Measurements from ENCODE around the gene TMCO6. TPM values are rescaled to one million over a fixed set of nuclear protein-coding genes. Genes with fewer than 3 reads are reported as not detected.

Gene TMCO6
- total RNA-seq, 2 experiments from 2014 or later = 26.9 to 36.8 TPM

DNA sequence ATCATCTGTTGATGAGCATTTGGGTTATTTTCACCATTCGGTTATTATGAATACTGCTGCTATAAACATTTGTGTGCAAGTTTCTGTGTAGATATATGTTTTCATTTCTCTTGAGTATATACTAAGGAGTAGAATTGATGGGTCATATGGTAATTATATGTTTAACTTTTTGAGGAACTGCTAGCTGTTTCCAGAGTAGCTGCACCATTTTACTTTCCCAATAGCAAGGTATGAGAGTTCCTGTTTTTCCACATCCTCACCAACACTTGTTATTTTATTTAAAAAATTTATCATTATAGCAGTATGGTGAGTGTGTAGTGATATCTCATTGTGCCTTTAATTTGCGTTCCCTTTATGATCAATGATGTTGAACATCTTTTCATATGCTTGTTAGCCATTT lies 35.5 kb upstream of the TMCO6 start:
- no peaks in the 10 kb centered on the region for H3K9me2 ChIP-seq (ENCODE audit: insufficient read depth, low read length)
- intact Hi-C loops (cut with micrococcal nuclease; ENCODE audit: unreplicated experiment) = no loop called here
- no peak overlapping the region for H2AFZ ChIP-seq (ENCODE audit: low read length)
- ChIA-PET CTCF (ENCODE audit: unreplicated experiment) (no interaction called here), POLR2A (interaction anchor here (1.5 kb wide), 1 partner anchor 38 kb away, joined by 3 read pairs; no protein-coding TSS in a partner anchor)
- BruUV-seq (replicated peaks) = no TSS peak
- no peak overlapping the region for H3K4me3 ChIP-seq (ENCODE audit: low read depth, low read length, poor library complexity, severe bottlenecking)
- H4K20me1 ChIP-seq (ENCODE audit: insufficient read depth, low read length) = no peaks in the 10 kb centered on the region
- no peak overlapping the region for H3K27ac ChIP-seq (ENCODE audit: low read depth, low read length, poor library complexity, severe bottlenecking)
- no peak for TF ChIP-seq EZH2phosphoT487 (IDR thresholded peaks at IDR 0.05; ENCODE audit: borderline replicate concordance, low read depth, low read length)
- TF ChIP-seq CTCF (conservative IDR thresholded peaks at IDR 0.05; ENCODE audit: low read length) = no peak
- H3K4me1 ChIP-seq (ENCODE audit: insufficient read depth, low read length, poor library complexity, severe bottlenecking) = no peaks in the 10 kb centered on the region
- H3K9me3 ChIP-seq (ENCODE audit: low read length) = no peaks in the 10 kb centered on the region
- no peak overlapping the region for H3K4me2 ChIP-seq (ENCODE audit: low read length)
- no peak for DNase-seq (ENCODE audit: low spot score)
- H3K79me2 ChIP-seq (ENCODE audit: insufficient read depth, low read depth, low read length) = no peaks in the 10 kb centered on the region
- H3K36me3 ChIP-seq (ENCODE audit: insufficient read depth, low read length) = no peaks in the 10 kb centered on the region

- POLR2A ChIA-PET = no interaction called here
Observed at GRCh38 chr5:140605879-140606278, 33.4 kb upstream of the TMCO6 start.

More at GRCh38 chr5:140605879-140606278, 33.4 kb upstream of the TMCO6 start:
- Histone ChIP-seq H3K4me3 (ENCODE audit: low read depth, low read length, poor library complexity, severe bottlenecking) (no peak overlapping the region), H3K9me2 (ENCODE audit: insufficient read depth, low read length) (no peaks in the 10 kb centered on the region), H3K4me1 (ENCODE audit: insufficient read depth, low read length, poor library complexity, severe bottlenecking) (no peaks in the 10 kb centered on the region), H3K79me2 (ENCODE audit: insufficient read depth, low read depth, low read length) (no peaks in the 10 kb centered on the region), H3K36me3 (ENCODE audit: insufficient read depth, low read length) (no peaks in the 10 kb centered on the region), H3K9me3 (ENCODE audit: low read length) (no peaks in the 10 kb centered on the region), H3K27ac (ENCODE audit: low read depth, low read length, poor library complexity, severe bottlenecking) (no peak overlapping the region), H3K4me2 (ENCODE audit: low read length) (no peak overlapping the region), H2AFZ (ENCODE audit: low read length) (no peak overlapping the region), H4K20me1 (ENCODE audit: insufficient read depth, low read length) (no peaks in the 10 kb centered on the region)
- intact Hi-C loops (cut with micrococcal nuclease; ENCODE audit: unreplicated experiment) = no loop called here
- CTCF ChIA-PET (ENCODE audit: unreplicated experiment) = no interaction called here
- TF ChIP-seq EZH2phosphoT487 (IDR thresholded peaks at IDR 0.05; ENCODE audit: borderline replicate concordance, low read depth, low read length) = no peak
- TF ChIP-seq CTCF (conservative IDR thresholded peaks at IDR 0.05; ENCODE audit: low read length) = no peak
- no peak for DNase-seq (ENCODE audit: low spot score)
- BruUV-seq (replicated peaks) = no TSS peak
